Right lobe of liver (tissue), 4 donors: ENCODE results near the gene SKIDA1.

ENCODE experiments used
- POLR2A ChIP-seq: fragments of 450-650 bp; IDR thresholded peaks from one replicate; pipeline ENCODE4 v1.6.1; 2017; ENCODE audit warnings: antibody characterized with exemption, mild to moderate bottlenecking
- TF ChIP-seq, protein P1 (sequence below), 4 donors: fragments of 200-600 bp in 3 of 4; fragments of 450-650 bp in 1 of 4; IDR thresholded peaks; one replicate each; pipeline versions ENCODE4 v1.5.1 to v1.8.0; 2016 to 2022; ENCODE audit warnings: antibody characterized with exemption in 4 of 4, mild to moderate bottlenecking in 2 of 4
- donor health status: DM: no; HTN: no; CAD: no.
- donor health status: DM: no; HTN: no; CAD: no.
- donor health status: DM: no; HTN: yes; CAD: no.

DNA sequence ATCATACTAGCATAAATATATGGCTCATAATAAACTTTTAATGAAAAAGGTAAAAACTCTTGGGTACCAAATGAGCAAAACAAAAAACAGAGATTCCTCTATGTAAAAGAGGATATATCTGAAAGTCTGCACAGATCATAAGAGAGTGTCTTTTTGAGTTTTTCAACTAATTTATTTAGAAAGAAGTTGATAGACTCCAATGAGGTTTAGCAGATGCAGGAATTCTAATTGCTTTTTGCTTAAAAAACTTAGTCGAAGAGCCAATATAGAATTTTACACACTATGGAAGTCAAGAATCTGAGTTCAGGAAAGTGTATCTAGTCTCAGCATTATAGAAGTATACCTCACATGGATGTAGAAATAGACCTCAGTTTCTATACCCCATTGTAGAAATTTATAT, 5.2 kb upstream of the SKIDA1 start:
- TF ChIP-seq, protein P1, sequence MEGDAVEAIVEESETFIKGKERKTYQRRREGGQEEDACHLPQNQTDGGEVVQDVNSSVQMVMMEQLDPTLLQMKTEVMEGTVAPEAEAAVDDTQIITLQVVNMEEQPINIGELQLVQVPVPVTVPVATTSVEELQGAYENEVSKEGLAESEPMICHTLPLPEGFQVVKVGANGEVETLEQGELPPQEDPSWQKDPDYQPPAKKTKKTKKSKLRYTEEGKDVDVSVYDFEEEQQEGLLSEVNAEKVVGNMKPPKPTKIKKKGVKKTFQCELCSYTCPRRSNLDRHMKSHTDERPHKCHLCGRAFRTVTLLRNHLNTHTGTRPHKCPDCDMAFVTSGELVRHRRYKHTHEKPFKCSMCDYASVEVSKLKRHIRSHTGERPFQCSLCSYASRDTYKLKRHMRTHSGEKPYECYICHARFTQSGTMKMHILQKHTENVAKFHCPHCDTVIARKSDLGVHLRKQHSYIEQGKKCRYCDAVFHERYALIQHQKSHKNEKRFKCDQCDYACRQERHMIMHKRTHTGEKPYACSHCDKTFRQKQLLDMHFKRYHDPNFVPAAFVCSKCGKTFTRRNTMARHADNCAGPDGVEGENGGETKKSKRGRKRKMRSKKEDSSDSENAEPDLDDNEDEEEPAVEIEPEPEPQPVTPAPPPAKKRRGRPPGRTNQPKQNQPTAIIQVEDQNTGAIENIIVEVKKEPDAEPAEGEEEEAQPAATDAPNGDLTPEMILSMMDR (IDR thresholded peaks at IDR 0.05) = no peak
- no peak for TF ChIP-seq POLR2A
